ENCODE data around the gene UGT1A8.
"Not testable (repeated sequence)": the region's sequence is repeated elsewhere in the genome, so short reads cannot be mapped to it uniquely, and the experiment has no call there.

UGT1A8 gene

GRCh38 chr2:233680361-233681045 lies 63.1 kb downstream of the UGT1A8 start:
- FAIRE-seq (no peak), DNase-seq (ENCODE audit: extremely low spot score, insufficient read length, low read depth) (no peak)

GRCh38 chr2:233681521-233682099 lies 64.2 kb downstream of the UGT1A8 start, which contains the start of gene UGT1A7:
TSS of gene UGT1A7 (plus strand) at chr2:233681901. CDS start at chr2:233681938, 37 bp downstream.
- no peak for FAIRE-seq
- no peak for DNase-seq (ENCODE audit: extremely low spot score, insufficient read length, low read depth)

- DNase-seq (ENCODE audit: extremely low spot score, insufficient read length, low read depth) (no peak), FAIRE-seq (no peak)
Observed at GRCh38 chr2:233684640-233685039, 67.2 kb downstream of the UGT1A8 start.

GRCh38 chr2:233686928-233687327 lies 69.5 kb downstream of the UGT1A8 start:
- FAIRE-seq (no peak), DNase-seq (ENCODE audit: extremely low spot score, insufficient read length, low read depth) (no peak)

GRCh38 chr2:233688341-233688740 lies 70.9 kb downstream of the UGT1A8 start:
- FAIRE-seq, result no peak
- DNase-seq (ENCODE audit: extremely low spot score, insufficient read length, low read depth), result no peak

- no peak for FAIRE-seq
Observed at GRCh38 chr2:233689031-233689430, 71.6 kb downstream of the UGT1A8 start.

GRCh38 chr2:233689501-233689900 lies 72.1 kb downstream of the UGT1A8 start:
- DNase-seq (ENCODE audit: extremely low spot score, insufficient read length, low read depth) (no peak), FAIRE-seq (no peak)

More at GRCh38 chr2:233689031-233689430, 71.6 kb downstream of the UGT1A8 start:
- no peak for DNase-seq (ENCODE audit: extremely low spot score, insufficient read length, low read depth)

GRCh38 chr2:233690444-233690843 lies 73.0 kb downstream of the UGT1A8 start:
- no peak for DNase-seq (ENCODE audit: extremely low spot score, insufficient read length, low read depth)
- no peak for FAIRE-seq

- FAIRE-seq, result no peak
- no peak for DNase-seq (ENCODE audit: extremely low spot score, insufficient read length, low read depth)
Observed at GRCh38 chr2:233691443-233692433, 74.3 kb downstream of the UGT1A8 start.

- DNase-seq (ENCODE audit: extremely low spot score, insufficient read length, low read depth) (no peak), FAIRE-seq (no peak)
Observed at GRCh38 chr2:233692648-233693047, 75.2 kb downstream of the UGT1A8 start, which contains the start of gene UGT1A6. TSS of gene UGT1A6 (plus strand) at chr2:233692890. CDS start at chr2:233693005, 115 bp downstream.

GRCh38 chr2:233693963-233694362 lies 76.5 kb downstream of the UGT1A8 start:
- DNase-seq (ENCODE audit: extremely low spot score, insufficient read length, low read depth) (no peak), FAIRE-seq (no peak)

- no peak for FAIRE-seq
- DNase-seq (ENCODE audit: extremely low spot score, insufficient read length, low read depth), result no peak
Observed at GRCh38 chr2:233698740-233699139, 81.3 kb downstream of the UGT1A8 start.

- DNase-seq (ENCODE audit: extremely low spot score, insufficient read length, low read depth), result no peak
- FAIRE-seq, result no peak
Observed at GRCh38 chr2:233699424-233700027, 82.1 kb downstream of the UGT1A8 start.

- FAIRE-seq (no peak), DNase-seq (ENCODE audit: extremely low spot score, insufficient read length, low read depth) (no peak)
Observed at GRCh38 chr2:233700028-233700635, 82.7 kb downstream of the UGT1A8 start.

- FAIRE-seq; DNase-seq (ENCODE audit: extremely low spot score, insufficient read length, low read depth): not testable (repeated sequence)
Observed at GRCh38 chr2:233700842-233701241, 83.4 kb downstream of the UGT1A8 start.

- DNase-seq (ENCODE audit: extremely low spot score, insufficient read length, low read depth), result no peak
- no peak for FAIRE-seq
Observed at GRCh38 chr2:233702238-233702637, 84.8 kb downstream of the UGT1A8 start.

GRCh38 chr2:233705911-233706506 lies 88.6 kb downstream of the UGT1A8 start:
- FAIRE-seq (no peak), DNase-seq (ENCODE audit: extremely low spot score, insufficient read length, low read depth) (no peak)

- DNase-seq (ENCODE audit: extremely low spot score, insufficient read length, low read depth) (no peak), FAIRE-seq (no peak)
Observed at GRCh38 chr2:233706720-233707119, 89.3 kb downstream of the UGT1A8 start.

GRCh38 chr2:233707940-233708644 lies 90.7 kb downstream of the UGT1A8 start:
- no peak for FAIRE-seq
- no peak for DNase-seq (ENCODE audit: extremely low spot score, insufficient read length, low read depth)
